ENCODE measurements around the gene MLH1. TPM values are rescaled to one million over a fixed set of nuclear protein-coding genes. Genes with fewer than 3 reads are reported as not detected.
"Not testable (repeated sequence)": the region's sequence is repeated elsewhere in the genome, so short reads cannot be mapped to it uniquely, and the experiment has no call there.

Gene MLH1
- total and polyA plus RNA-seq, 8 donors, result 6.4 to 129 (median 24.4) TPM

DNA sequence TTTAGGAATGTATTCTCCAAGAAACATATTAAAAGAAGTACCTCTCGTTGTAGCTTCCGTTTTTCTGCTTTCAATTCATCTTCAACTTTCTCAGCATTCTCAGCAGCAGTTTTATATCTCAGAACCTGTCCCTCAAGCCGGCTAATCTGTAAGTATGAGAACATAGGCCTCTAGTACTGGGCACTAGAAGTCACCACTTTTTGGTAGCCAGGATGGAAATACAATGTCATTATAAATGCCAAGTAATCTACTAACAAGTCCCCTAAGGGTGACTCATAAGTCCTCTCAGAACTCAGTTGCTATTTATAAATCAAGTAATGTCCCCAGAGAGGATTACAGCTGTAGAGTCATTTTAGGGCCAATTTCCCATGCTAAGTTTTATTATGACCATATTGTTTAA lies 61.1 kb downstream of the MLH1 start:
- peak overlapping the region in 4 of 5 donors; percentile 8 to 71 (median 62) for H3K27ac ChIP-seq
- H3K36me3 ChIP-seq, result peaks cover 33 to 99% (median 92%) of the 10 kb centered on the region in 4 donors
- TF ChIP-seq POLR2AphosphoS5 (IDR thresholded peaks at IDR 0.05) (peak in 1 of 3 donors; percentile 57), POLR2A (IDR thresholded peaks at IDR 0.05) (no peak)
- TF ChIP-seq, protein P1, sequence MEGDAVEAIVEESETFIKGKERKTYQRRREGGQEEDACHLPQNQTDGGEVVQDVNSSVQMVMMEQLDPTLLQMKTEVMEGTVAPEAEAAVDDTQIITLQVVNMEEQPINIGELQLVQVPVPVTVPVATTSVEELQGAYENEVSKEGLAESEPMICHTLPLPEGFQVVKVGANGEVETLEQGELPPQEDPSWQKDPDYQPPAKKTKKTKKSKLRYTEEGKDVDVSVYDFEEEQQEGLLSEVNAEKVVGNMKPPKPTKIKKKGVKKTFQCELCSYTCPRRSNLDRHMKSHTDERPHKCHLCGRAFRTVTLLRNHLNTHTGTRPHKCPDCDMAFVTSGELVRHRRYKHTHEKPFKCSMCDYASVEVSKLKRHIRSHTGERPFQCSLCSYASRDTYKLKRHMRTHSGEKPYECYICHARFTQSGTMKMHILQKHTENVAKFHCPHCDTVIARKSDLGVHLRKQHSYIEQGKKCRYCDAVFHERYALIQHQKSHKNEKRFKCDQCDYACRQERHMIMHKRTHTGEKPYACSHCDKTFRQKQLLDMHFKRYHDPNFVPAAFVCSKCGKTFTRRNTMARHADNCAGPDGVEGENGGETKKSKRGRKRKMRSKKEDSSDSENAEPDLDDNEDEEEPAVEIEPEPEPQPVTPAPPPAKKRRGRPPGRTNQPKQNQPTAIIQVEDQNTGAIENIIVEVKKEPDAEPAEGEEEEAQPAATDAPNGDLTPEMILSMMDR (IDR thresholded peaks at IDR 0.05), result no peak
- intact Hi-C loops (cut with DNase I; ENCODE audit: low total_unique reads), result no loop called here
- DNase-seq, result peak in 1 of 2 donors; percentile 44
- no peaks in the 10 kb centered on the region for H3K9me3 ChIP-seq
- peaks cover 15 to 57% (median 25%) of the 10 kb centered on the region in 4 donors for H3K4me1 ChIP-seq
- H3K27me3 ChIP-seq, result no peaks in the 10 kb centered on the region
- WGBS, 5 donors, result 54 to 78% (median 64%) methylated on average over 3 of the region's 3 CpGs
- H3K4me3 ChIP-seq, result no peak overlapping the region

GRCh38 chr3:37055077-37055476 lies 61.8 kb downstream of the MLH1 start:
- H3K27me3 ChIP-seq; H3K9me3 ChIP-seq; intact Hi-C loops (cut with DNase I; ENCODE audit: low total_unique reads); DNase-seq; H3K4me3 ChIP-seq: not testable (repeated sequence)
- Histone ChIP-seq H3K27ac (peak overlapping the region in 3 of 5 donors; percentile 8 to 71 (median 71)), H3K36me3 (peaks cover 26 to 98% (median 91%) of the 10 kb centered on the region in 4 donors), H3K4me1 (peaks cover 15 to 52% (median 25%) of the 10 kb centered on the region in 4 donors)
- WGBS, 5 donors, result 89 to 96% (median 94%) methylated on average over 8 of the region's 8 CpGs

DNA sequence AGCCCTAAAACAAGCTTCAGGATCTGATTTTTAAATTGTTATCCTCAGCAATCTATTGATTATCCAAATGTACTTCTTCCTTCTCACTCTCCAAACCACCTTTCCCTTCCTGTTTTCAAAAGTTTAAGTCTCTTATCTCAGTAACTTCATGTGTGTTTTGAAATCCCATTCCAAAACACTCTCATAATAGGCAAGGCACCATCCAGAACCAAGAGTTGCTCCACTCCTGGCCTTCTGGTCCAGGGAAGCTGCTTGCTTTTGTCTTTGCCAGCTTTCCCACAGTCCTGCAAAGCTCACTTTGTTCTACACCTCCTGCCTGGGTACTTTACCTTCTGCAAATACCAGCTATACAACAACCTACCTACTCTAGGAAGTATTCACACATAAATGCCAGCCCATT lies 63.5 kb downstream of the MLH1 start:
- H3K36me3 ChIP-seq, result peaks cover 12 to 98% (median 91%) of the 10 kb centered on the region in 4 donors
- peak overlapping the region in 2 of 5 donors; percentile 30 to 37 for H3K27ac ChIP-seq
- no peaks in the 10 kb centered on the region for H3K9me3 ChIP-seq
- H3K27me3 ChIP-seq, result no peaks in the 10 kb centered on the region
- H3K4me1 ChIP-seq, result peaks cover 15 to 50% (median 25%) of the 10 kb centered on the region in 4 donors
- no peak for DNase-seq
- intact Hi-C loops (cut with DNase I; ENCODE audit: low total_unique reads), result no loop called here
- H3K4me3 ChIP-seq, result no peak overlapping the region
- TF ChIP-seq POLR2A (IDR thresholded peaks at IDR 0.05), result no peak
- TF ChIP-seq POLR2AphosphoS5 (IDR thresholded peaks at IDR 0.05), result no peak
- TF ChIP-seq EP300 (IDR thresholded peaks at IDR 0.05), result no peak
- TF ChIP-seq, protein P1 (IDR thresholded peaks at IDR 0.05), result no peak

DNA sequence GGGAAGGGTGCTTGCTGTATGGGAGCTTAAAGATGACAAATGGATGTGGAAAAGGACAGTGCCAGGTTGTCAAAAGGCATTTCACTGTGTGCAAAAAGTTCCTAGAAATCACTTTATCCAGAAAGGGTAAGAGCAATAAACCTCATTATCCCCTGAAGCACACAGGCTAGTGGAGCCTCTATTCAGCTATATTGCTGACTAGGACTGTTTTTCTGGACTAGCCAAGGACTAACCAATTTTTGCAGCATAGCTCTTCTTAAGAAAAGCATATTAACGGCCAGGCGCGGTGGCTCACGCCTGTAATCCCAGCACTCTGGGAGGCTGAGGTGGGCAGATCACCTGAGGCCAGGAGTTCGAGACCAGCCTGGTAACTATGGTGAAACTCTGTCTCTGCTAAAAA lies 64.8 kb downstream of the MLH1 start:
- Histone ChIP-seq H3K36me3 (peaks cover 12 to 98% (median 91%) of the 10 kb centered on the region in 4 donors), H3K9me3 (no peaks in the 10 kb centered on the region), H3K27ac (no peak overlapping the region), H3K27me3 (no peaks in the 10 kb centered on the region), H3K4me1 (peaks cover 12 to 40% (median 23%) of the 10 kb centered on the region in 4 donors), H3K4me3 (no peak overlapping the region)
- 95 to 98% (median 97%) methylated on average over 5 of the region's 5 CpGs for WGBS, 5 donors
- TF ChIP-seq, protein P1 (IDR thresholded peaks at IDR 0.05), result no peak
- TF ChIP-seq POLR2AphosphoS5 (IDR thresholded peaks at IDR 0.05), result no peak
- no peak for TF ChIP-seq EP300 (IDR thresholded peaks at IDR 0.05)
- TF ChIP-seq POLR2A (IDR thresholded peaks at IDR 0.05), result no peak
- no peak for DNase-seq
- intact Hi-C loops (cut with DNase I; ENCODE audit: low total_unique reads), result no loop called here

DNA sequence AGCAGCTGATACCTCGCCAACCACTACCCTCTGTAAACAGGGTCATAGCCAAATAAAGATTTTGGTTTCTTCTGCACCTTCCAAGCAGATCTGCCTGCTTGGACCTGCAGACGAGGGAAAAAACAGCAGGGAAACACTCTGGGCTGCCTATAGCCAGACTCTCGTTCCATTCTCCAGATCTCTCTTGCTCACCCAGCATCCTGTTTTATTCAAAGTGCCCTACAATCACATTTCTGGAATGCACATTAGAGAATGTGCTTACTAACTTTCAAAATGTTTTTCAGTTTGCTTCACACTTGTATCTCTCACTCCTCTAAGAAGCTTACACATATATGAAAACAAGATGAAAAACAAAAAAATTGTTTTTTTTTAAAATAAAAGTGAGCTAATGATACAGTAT lies 71.4 kb downstream of the MLH1 start:
- peaks cover 8 to 73% (median 63%) of the 10 kb centered on the region in 4 donors for H3K36me3 ChIP-seq
- intact Hi-C loops (cut with DNase I; ENCODE audit: low total_unique reads), result no loop called here
- peaks cover 0 to 6% (median 0%) of the 10 kb centered on the region in 4 donors for H3K4me1 ChIP-seq
- WGBS, 5 donors, result 85 to 97% (median 94%) methylated on average over 3 of the region's 3 CpGs
- H3K27me3 ChIP-seq, result no peaks in the 10 kb centered on the region
- TF ChIP-seq EP300 (IDR thresholded peaks at IDR 0.05) (no peak), POLR2A (IDR thresholded peaks at IDR 0.05) (no peak), POLR2AphosphoS5 (IDR thresholded peaks at IDR 0.05) (no peak)
- TF ChIP-seq, protein P1 (IDR thresholded peaks at IDR 0.05), result no peak
- no peaks in the 10 kb centered on the region for H3K9me3 ChIP-seq
- H3K4me3 ChIP-seq, result no peak overlapping the region
- no peak overlapping the region for H3K27ac ChIP-seq
- DNase-seq, result no peak
